ENCODE measurements around the gene DPP6.
"Not testable (repeated sequence)": the region's sequence is repeated elsewhere in the genome, so short reads cannot be mapped to it uniquely, and the experiment has no call there.

DPP6 gene

GRCh38 chr7:154656618-154657017, 604.4 kb downstream of the DPP6 start:
- DNase-seq (ENCODE audit: low read depth in 3 of 3), result no peak

- no peak for DNase-seq (ENCODE audit: low read depth in 3 of 3)
Measured at GRCh38 chr7:154666768-154667167, 614.6 kb downstream of the DPP6 start.

GRCh38 chr7:154672659-154673415, 620.6 kb downstream of the DPP6 start:
- DNase-seq (ENCODE audit: low read depth in 3 of 3), result no peak

GRCh38 chr7:154674191-154674590, 622.0 kb downstream of the DPP6 start:
- DNase-seq (ENCODE audit: low read depth in 3 of 3), result no peak

GRCh38 chr7:154675560-154675959, 623.4 kb downstream of the DPP6 start:
- DNase-seq (ENCODE audit: low read depth in 3 of 3), result no peak

GRCh38 chr7:154676033-154676421, 623.8 kb downstream of the DPP6 start:
- not testable (repeated sequence) for DNase-seq (ENCODE audit: low read depth in 3 of 3)

GRCh38 chr7:154676422-154677073, 624.4 kb downstream of the DPP6 start:
- DNase-seq (ENCODE audit: low read depth in 3 of 3), result no peak

GRCh38 chr7:154677454-154677853, 625.3 kb downstream of the DPP6 start:
- no peak for DNase-seq (ENCODE audit: low read depth in 3 of 3)

- not testable (repeated sequence) for DNase-seq (ENCODE audit: low read depth in 3 of 3)
Measured at GRCh38 chr7:154678001-154678550, 625.9 kb downstream of the DPP6 start.

GRCh38 chr7:154679379-154680053, 627.3 kb downstream of the DPP6 start:
- DNase-seq (ENCODE audit: low read depth in 3 of 3), result no peak

- no peak for DNase-seq (ENCODE audit: low read depth in 3 of 3)
Measured at GRCh38 chr7:154680894-154681659, 628.9 kb downstream of the DPP6 start.

- DNase-seq (ENCODE audit: low read depth in 3 of 3), result no peak
Measured at GRCh38 chr7:154682003-154682402, 629.8 kb downstream of the DPP6 start.

GRCh38 chr7:154684666-154685563, 632.7 kb downstream of the DPP6 start:
- no peak for DNase-seq (ENCODE audit: low read depth in 3 of 3)

GRCh38 chr7:154685564-154685901, 633.3 kb downstream of the DPP6 start:
- DNase-seq (ENCODE audit: low read depth in 3 of 3), result no peak

GRCh38 chr7:154686305-154686704, 634.1 kb downstream of the DPP6 start:
- DNase-seq (ENCODE audit: low read depth in 3 of 3), result no peak

- DNase-seq (ENCODE audit: low read depth in 3 of 3), result no peak
Measured at GRCh38 chr7:154688952-154689351, 636.8 kb downstream of the DPP6 start.

GRCh38 chr7:154690411-154690810, 638.2 kb downstream of the DPP6 start:
- DNase-seq (ENCODE audit: low read depth in 3 of 3), result no peak

GRCh38 chr7:154693661-154694060, 641.5 kb downstream of the DPP6 start:
- no peak for DNase-seq (ENCODE audit: low read depth in 3 of 3)

- DNase-seq (ENCODE audit: low read depth in 3 of 3), result no peak
Measured at GRCh38 chr7:154695836-154696235, 643.6 kb downstream of the DPP6 start.

GRCh38 chr7:154696556-154696955, 644.4 kb downstream of the DPP6 start:
- no peak for DNase-seq (ENCODE audit: low read depth in 3 of 3)

All from stimulated activated CD4-positive, alpha-beta T cell treated with anti-CD3 and anti-CD28 coated beads, TNF-alpha, amount 100 ng/mL, for 4 hours (primary cell).